Bone marrow (tissue), 2 donors: ENCODE measurements around the gene QDPR.

Source experiments
- DNase-seq, 2 donors: peaks; one replicate each; lab custom pipeline; 2025; lab: John Stamatoyannopoulos, UW

The QDPR gene

DNA sequence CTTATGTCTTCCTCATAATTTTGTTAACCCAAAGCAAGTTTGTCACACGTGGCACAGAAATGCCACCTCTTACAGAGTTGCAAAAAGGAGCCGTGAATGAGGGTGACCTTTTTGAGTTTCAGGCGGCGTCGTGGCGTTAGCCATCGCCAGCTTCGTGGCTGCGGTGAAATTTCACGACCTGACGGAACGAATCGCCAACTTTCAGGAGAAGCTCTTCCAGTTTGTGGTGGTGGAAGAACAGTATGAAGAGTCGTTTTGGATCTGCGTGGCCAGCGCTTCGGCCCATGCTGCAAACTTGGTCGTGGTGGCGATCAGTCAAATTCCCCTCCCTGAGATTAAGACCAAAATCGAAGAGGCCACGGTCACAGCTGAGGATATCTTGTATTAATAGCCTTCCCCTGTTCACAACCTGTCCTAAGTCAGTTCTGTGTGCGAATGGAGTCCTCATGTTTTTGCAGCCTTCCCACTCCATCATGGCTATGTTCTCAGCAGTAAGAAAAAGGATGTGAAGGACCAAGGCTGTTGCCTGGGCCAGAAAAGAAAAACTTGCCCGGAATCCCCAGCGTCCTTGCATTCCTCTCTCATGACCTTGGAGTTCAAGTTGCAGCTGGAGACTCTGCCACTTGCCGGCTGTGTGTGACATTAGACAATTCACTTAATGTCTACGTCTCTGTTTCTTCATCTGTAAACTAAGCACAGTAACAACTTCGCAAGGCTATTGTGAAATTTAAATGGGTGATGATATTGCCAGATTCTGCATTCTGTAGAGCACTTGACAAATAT is 15.0 kb upstream of the QDPR start:
- DNase-seq, result no peak

DNA sequence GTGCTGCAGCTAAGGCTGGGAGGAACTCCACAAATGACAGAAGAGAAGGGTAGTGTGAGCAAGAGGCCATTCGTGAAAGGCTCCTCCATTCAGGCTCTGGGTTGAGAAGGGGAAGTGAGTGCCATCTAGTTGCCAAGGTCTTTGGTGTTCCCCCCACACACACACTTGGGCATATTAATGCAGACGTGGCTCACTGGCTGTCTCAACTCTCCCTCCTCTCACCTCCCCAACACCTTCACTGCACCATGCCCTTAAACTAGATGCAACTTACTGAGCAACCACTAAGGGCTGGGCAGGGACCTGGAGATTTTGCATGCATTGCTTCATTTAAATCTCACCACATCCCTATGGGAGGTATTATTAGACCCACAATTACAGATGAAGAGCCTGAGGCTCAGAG is 11.8 kb upstream of the QDPR start:
- no peak for DNase-seq

GRCh38 chr4:17521595-17521994 is 9.7 kb upstream of the QDPR start:
- no peak for DNase-seq

DNA sequence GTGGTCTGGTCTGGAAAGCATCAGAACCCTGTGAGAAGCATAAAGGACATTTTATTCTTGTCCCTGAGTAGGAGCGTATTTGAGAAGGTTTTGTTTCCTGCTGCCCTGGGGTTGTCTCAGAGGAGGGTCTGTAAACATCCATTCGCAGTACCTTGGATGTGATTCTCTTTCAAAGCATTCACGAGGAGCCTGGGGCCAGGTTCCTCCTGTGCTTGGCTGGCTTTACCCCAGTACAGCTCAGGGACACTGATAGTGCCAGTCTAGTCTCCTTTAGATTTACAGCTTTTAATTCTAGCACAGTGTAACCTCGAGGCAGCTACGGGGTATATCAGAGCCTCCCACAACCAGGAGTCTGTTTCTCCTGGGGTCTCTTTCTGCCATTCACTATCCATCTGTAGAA is 5.8 kb upstream of the QDPR start:
- DNase-seq, result no peak

DNA sequence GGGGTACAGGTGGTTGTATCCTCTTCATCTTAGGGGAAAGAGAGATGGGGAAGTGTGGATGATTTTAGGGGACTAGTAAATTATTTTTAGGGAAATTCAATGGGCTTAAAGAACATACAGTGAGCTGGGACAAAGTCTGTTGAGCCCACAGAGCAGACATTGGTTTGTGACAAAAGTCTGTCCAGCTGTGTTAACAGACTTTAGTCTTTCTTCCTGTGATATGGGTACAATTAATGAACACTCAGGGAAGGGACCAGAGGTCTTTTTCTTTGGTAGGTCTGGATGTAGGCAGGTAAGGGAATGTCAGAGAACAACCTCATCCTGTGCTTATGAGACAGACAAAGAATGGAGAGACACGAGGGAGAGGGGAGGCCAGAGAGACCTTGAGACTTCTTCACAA is 5.1 kb upstream of the QDPR start:
- DNase-seq, result no peak

DNA sequence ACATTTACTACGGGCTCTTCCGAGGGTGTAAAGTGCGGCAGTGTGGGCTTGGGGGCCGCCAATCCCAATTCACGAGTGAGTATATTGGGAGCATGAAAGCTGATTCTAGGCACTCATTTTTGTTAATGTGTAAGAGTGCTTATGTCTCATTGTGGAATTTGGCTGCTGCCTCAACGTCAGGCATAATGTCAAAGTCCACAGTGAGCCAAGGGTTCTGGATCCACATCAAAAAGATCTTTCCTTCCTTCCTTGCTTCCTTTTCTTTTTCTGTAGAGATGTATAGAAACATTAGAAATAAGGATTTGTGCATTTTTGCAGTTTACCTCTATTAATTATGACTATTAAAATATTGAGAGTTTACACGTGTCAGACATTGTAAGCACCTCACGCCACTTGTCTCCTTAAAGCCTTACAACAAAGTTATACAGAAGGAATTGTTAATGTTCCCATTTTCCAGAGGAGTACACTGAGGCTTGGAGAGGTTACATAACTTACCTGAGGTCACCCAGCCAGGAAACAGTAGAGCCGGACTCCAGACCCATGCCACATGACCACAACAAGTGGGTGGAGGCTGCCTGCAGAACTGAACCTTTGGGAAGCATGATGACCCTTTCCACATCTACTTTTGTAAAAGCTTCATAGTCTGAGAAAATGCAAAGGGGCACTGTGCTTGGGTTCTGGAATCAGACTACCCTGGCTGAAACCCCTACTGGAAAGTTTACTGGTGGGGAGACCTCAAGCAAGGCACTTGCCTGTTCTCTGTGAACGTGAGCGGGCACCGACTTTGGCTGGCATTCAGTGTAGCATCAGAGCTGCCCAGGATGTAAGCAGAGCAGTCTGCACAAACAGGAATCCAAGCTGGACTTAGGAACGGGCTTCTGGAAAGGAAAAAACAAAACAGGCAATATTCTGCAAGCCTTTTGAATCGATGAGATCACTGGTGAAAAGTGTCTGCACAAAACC is 3.8 kb upstream of the QDPR start:
- no peak for DNase-seq

- no peak for DNase-seq
Measured at GRCh38 chr4:17514865-17515264, 3.0 kb upstream of the QDPR start, which contains the start of gene CLRN2. Gene CLRN2 (plus strand): TSS chr4:17515165. CDS start chr4:17515267, 102 bp downstream.

DNA sequence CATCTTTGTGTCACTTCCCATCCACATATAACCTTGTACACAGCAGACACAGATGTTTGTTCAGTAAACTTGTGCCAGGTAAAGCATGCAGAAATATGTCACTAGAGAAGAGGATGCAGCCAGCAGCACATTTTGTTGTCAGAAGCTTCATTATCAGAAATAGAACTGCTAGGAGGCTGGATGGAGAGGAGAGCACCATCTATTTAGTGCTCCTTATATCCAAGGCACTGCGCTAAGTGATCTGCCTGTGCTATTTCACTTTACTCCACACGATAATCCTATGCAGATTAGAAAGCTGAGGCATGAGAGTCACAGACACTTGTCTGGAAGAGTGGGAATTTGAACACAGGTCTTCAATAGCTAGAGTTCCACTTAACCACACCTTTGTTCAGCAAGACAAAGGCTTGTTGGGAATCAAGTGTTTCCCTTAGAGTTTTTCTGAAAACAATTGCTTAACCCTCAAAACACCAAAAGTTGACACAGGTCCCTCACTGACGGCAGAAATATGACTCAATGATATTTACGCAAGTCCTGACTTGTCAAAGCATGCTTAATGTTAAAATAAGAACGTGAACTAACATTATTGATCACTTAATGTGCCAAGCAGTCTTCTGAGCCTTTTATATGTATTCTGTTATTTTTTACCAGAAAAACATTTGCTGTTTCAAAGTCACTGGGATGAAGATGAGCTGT is 1.2 kb upstream of the QDPR start:
- DNase-seq, result no peak

GRCh38 chr4:17511509-17511949 is 361 bp downstream of the QDPR start:
- DNase-seq, result peak in 1 of 2 donors; percentile 17

DNA sequence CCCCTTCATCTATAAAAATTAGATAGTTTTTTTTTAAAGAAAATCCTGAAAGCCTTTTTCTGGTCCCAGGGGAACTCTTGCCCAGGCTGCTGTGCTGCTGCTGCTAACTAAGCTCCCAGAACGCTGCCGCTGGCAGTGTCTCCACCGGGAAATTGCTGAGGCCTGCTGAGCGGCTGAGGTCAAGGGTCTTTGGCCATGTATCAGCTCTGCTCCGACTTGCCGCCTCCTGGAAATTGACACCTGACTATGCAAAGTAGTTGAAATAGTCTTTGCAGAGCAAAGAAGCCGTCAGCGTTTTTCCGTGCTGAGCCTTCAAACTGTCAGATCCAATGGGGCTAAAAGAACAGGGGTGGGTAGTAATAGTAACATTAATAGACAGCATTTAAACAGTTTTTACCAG is 839 bp downstream of the QDPR start:
- DNase-seq, result no peak

DNA sequence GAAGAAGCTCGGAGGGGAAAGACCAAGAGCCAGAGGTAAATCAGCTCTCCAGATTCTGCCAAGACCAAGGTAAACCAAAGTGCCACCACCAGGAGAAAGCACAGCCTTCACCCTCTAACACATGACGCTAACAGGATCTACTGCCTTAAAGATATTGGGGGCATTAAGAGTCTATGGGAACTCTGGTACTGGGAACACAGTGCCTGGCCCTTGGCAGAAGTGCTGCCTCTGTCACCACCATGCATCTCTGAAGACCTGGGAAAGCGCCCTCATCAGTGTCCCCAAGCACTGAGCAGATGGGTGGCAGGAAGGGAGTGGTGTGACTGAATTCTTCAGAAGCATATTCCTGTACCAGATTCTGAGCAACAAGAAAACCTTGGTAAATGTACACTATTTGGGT is 1.3 kb downstream of the QDPR start:
- no peak for DNase-seq

DNA sequence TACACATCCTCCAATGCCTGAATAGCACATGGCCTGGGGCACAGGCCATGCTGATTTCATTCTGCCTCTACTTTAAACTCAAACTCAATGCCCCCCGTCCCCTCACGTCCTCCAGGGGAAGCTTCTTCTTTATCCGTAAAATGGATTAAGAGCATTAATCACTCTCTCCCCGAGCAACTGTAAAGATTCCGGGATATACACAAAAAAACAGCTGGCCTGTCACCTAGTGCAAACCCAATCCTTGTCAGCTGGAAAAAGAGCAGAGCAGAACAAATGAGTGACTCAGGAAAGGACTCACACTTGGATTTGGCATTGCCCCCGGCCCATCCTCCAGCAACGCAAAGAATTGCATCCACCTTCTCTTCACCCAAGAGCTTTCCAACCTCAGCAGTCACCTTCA is 7.8 kb downstream of the QDPR start:
- DNase-seq, result no peak

GRCh38 chr4:17502756-17503155 is 9.1 kb downstream of the QDPR start:
- DNase-seq, result no peak

- no peak for DNase-seq
Measured at GRCh38 chr4:17500574-17500973, 11.3 kb downstream of the QDPR start.

DNA sequence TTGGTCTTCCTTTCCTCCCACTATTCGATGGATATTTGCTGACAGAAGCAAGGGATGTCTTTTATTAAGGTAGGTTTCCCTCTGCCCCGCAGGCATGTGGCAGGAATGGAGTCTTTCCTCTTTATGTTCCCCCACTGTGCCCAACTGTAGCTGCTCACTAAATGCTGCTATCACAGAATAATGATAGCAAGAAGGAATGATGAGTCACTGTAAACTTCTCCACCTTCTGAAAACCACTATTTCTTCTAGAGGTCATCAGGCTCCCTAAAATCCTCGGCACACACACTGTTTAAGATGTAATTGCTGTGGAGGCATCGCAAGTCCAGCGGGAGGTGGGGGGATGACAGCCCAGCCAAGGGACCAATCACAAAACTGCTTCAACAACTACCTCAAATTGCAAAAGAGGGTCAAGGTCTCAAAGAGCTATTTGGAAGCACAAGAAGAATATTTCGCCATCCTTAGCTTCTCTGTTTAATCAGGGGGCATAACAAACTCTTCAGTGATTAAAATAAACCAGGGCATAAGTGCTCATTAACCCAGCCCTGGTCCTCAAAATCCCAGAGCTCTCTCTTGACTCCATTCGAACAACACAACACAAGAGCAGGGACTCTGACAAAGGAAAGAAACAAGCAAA is 13.9 kb downstream of the QDPR start:
- no peak for DNase-seq

GRCh38 chr4:17494258-17495190 is 17.4 kb downstream of the QDPR start:
- DNase-seq, result no peak

DNA sequence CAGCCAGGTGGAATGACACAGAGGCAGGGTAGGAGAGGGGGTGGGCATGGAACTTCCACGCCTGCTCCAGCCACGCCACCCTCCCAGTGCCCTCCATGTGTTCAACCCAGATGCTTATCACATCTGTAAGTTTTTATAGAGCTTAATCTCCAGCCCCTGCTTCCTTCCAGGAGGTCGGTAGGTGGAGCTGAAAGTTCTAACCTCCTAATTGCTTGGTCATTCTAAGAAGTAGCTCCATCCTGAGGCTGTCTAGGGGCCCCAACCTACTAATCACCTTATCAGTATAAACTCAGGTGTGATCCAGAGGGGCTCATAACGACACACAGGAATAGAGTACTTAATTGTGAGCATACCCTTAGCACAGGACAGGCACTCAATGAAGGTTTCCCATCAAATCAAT is 18.3 kb downstream of the QDPR start:
- DNase-seq, result no peak

DNA sequence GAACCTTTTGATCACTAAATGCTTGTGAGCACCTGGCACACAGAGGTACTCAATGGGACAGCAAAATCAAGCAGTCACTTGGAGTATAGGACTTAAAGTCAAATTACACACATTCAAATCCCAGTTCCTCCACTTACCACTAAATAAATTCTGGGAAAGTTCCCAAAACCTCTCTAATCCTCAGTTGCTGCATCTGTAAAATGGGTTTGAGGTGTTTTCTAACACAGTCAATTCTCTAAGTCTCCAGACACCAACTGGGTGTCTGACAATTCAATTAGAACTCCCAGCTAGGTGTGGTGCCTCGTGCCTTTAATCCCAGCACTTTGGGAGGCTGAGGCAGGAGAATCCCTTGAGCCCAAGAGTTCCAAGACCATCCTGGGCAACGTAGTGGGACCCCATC is 19.0 kb downstream of the QDPR start:
- no peak for DNase-seq

DNA sequence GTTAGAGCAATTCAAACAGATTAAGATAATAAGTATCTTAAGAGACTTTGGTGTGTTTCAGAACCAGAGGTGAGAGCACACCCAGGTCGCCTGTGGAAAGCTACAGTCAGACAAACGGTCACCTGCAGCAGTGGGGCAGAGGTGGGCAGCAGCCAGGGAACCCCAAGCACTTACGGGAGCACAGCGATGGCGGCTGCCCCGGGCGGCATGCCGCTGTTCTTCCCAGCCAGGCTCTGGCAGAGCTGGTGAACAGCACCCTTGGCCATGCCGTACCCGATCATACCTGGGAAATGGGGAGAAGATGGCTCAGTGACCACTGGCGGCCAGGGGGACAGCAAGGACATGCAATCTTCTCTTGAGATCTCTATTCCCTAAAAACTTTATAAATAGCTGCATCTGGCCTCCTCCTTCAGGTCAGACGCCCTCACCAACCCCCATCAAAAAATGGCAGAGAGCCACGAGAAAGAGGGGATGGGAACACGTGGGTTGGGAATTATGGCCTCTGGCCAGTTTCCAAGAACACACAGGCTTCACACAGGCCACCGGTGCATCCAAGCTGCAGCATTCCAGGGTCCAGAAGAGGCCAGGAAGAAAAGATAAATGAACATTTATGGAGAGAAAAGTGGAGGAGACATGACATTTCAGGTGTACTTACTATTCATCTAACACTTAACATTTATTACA is 19.7 kb downstream of the QDPR start:
- no peak for DNase-seq

DNA sequence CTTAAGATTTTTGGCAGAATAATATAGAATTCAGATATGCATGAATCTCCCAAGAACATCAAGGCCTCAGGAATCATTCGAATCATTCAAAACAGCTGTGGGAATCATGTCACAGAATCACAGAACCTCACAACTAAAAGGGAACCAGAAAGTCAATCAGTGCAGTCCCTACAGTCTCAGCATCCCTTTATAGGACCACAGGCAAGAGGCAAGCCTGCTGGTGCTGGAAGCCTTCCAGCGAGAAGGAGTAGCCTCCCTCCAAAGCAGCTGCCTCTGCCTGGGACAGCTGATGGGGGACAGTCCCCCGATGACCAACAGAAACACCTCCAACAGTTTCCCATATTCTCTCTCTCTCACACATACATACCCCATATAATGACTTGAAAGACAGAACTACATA is 20.7 kb downstream of the QDPR start:
- DNase-seq, result no peak
